GM19328 (cell line): ENCODE measurements around the gene TCF20.

Source experiments
- ATAC-seq: cut with Tn5 transposase; IDR thresholded peaks from one replicate; pipeline ENCODE4 v1.9.1; 2021; ENCODE audit warnings: mild to moderate bottlenecking, moderate library complexity; ENCODE audit not compliant: unreplicated experiment

Gene TCF20

DNA sequence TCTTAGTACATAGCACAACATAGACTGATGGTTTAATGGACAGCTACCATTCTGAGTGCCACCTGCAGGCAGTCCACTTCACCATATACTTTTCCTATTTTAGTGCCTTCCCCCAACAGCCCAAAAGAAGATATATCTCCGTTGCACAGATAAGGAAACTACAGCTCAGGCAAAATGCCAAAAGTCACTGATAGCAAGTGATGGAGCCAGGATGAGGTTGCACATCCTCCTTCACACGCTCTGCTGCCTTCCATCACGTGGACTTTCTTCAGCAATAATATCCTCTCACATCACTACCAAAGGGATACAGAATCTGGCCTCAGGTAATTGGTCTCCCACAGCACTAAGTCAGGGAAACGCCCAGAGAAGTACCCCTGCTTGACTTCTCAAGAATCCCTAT lies 7.5 kb downstream of the TCF20 start:
- ATAC-seq = no peak

DNA sequence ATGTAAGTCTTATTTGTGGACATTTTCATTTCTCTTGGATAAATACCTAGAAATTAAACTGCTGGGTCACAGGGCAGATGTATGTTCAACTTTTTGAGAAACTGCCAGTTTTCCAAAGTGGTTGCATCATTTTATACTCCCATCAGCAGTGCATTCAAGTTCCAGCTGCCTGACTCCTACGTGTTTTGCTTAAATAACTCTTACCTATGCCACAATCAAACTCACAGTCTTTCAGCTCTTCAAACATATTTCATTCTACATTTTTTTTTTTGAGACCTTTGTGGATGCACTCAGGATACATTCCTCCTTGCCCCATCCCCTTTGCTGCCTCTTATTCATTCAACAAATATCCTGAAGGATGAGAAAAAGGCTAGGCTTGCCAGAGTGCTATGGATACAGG lies 9.2 kb downstream of the TCF20 start:
- no peak for ATAC-seq

DNA sequence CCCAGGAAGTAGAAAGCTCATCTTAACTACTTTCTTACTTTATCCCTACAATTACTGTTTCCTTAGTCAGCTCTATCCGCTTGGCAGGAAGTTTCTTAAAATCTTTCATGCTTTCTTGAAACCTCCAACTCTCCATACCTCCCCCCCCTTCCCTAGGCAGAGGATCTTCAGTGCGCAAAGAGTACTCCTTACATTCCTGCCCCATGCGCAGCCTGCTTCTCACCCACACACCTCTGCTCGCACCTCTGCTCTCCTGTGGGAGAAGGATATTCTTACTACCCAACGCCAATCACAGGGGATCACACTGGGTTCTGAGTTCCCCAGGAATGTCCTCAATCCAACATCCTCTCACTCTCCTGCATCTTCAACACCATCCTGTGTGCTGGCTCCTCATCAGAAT lies 12.3 kb downstream of the TCF20 start:
- ATAC-seq = no peak

DNA sequence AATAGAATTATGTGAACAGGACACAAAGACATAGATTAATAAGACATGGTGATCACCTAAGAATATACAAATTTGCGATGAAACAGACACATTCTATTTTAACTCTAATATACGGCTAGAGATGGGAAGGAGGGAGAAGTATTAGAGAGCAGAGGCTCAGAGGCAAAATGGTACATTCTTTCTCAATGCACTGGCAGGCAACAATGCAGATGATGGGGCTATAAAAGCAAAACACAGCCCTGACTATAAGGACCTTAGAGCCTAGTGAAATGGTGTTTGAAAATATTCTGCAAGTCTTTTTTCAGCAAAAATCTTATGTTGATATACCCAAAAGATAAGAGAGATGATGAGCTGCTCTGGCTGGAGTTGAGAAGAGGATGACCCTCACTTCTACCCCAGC lies 13.1 kb downstream of the TCF20 start:
- no peak for ATAC-seq

DNA sequence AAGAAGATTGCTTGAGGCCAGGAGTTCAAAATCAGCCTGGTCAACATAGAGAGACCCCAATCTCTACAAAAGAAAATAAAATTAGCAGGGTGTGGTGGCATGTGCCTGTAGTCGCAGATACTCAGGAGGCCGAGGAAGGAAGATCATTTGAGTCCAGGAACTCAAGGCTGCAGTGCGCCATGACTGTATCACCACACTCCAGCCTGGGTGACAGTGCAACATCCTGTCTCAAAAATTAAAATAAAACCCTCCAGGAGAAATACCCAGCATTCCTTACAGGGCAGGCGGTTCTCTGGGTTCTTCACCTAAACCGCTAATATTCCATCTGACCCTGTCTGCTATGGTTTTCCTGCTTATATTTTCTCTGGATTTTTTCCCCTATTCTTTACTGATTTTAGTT lies 13.5 kb downstream of the TCF20 start:
- ATAC-seq = no peak

DNA sequence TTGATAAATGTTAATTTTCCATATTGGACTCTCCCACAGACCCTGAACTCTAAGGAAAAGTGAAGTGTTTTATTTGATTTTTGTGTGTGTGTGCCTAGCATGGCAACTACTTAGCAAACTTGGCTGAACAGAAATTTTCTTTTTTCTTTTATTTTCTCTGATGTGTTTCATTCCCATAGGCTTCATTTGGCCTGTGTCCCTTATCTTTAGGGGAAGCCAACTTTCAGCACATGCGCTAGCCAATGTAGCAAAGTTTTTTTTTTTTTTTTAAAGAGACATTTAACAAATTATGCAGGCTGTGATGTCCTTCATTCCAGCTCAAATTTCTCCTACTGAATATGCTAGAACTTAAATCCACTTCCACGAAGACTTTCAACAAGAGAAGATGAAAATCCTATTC lies 14.2 kb downstream of the TCF20 start:
- no peak for ATAC-seq

DNA sequence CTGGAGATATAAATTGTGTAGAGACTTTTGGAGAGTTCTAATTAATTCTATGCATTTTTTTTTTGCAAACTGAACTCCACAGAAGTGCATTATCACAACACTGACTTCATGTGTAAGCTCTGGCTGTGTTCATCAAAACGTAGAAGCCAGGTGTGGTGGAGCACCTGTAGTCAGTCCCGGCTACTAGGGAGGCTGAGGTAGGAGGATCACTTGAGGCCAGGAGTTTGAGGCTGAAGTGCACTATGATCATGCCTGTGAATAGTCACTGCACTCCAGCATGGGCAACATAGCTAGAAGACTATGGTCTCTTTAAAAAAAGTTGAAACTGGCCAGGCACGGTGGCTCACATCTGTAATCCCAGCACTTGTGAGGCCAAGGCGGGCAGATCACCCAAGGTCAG lies 20.6 kb downstream of the TCF20 start:
- ATAC-seq = no peak

DNA sequence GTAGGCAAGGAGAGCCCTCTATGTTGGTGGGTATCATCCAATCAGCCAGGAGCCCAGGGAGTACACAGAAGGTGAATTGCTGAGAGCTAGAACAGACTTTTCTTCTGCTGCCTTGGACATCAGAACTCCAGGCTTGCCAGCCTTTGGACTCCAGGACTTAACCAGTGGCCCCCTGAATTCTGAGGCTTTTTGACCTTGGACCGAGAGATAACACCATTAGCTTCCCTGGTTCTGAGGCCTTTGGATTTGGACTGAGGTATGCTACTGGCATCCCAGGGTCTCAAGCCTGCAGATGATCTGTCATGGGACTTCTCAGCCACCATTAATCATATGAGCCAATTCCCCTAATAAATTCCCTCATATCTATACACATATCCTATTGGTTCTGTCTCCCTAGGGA lies 21.5 kb downstream of the TCF20 start:
- no peak for ATAC-seq

DNA sequence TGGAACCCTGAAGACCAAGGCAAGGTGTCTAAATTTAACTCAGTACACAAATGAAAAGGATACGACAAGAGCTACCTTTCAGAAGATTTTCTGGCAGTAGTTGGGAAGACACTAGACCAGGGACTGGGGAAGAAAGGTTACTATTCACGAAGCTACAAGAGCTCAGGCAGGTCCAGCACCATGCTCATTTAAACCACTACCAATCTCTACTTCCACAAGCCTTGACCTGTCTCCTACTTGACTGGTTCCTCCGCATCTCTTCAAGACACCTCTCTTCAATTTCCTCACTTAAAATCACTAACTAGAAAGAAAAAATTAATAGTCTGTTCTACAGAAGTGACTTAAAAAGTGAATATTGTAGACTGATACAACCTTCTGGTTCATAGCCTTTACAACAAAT lies 22.9 kb downstream of the TCF20 start:
- no peak for ATAC-seq

DNA sequence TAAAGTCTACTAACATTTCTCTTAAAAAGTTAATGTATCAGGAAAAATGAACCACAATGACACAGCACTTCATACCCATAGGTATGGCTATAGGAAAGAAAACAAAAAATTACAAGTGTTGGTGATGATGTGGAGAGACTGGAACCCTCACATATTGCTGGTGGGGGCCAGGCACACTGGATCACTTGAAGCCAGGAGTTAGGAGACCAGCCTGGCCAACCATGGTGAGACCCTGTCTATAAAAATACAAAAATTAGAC lies 26.7 kb downstream of the TCF20 start:
- ATAC-seq = no peak

DNA sequence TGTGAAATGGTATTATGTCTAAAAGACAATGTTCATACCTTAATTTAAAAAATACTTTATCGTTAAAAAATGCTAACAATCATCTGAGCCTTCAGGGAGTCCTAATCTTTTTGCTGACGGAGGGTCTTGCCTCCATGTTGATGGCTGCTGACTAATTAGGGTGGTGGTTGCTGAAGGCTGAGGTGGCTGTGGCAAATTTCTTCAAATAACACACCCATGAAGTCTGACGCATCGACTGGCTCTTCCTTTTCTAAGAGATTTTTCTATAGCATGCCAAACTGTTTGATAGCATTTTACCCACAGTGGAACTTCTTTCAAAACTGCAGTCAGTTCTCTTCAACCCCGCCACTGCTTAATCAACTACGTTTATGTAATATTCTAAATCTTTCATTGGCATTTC lies 33.6 kb downstream of the TCF20 start:
- ATAC-seq = no peak

DNA sequence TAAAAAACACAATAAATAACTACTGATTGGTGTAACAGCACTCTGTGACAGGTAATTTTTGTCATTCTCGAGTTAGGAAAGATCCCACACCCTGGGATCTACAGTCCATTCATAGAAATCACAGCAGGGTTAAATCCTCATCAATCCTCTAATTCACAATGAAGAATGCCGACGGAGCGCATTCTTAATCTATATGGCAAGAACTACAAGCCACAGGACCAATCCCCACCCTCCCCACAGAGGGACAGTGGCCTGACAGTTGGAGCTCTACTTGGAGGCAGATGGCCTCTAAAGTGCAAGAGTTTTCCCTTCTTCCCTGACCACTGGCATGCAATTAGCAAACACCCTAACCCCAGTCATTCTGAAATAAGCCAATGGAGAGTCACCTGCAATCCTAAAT lies 34.2 kb downstream of the TCF20 start:
- ATAC-seq = no peak

DNA sequence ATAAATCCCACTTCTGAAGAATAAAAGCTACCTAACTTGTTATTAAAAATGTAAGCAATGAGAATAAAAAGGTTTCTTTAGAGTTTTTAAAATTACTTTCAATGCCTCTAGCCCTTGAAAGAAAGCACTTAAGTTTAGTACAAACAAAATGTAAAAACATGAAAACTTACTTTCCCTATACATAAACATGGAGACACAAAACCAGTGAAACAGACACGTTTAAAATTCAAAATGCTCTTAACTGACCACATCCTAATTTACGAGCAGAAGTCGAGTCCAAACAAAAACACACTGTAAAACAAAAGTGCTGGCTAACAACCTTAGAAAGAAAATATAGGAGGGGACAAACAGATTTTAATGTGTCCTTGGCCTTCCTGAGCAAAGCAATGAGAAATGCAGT lies 36.6 kb downstream of the TCF20 start:
- no peak for ATAC-seq

DNA sequence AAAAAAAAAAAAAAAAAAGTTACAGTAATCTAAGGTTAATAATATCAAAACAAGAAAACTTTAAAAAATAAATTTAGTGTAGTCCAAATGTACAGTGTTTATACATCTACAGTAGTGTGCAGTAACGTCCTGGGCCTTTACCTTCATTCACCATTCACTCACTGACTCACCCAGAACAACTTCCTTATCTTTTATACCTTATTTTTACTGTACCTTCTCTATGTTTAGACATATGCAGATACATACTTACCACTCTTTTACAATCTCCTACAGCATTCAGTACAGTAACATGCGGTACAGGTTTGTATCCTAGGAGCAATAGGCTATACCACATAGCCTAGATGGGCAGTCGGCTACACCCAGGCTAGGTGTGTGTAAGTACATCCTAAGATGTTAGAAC lies 38.5 kb downstream of the TCF20 start:
- no peak for ATAC-seq

DNA sequence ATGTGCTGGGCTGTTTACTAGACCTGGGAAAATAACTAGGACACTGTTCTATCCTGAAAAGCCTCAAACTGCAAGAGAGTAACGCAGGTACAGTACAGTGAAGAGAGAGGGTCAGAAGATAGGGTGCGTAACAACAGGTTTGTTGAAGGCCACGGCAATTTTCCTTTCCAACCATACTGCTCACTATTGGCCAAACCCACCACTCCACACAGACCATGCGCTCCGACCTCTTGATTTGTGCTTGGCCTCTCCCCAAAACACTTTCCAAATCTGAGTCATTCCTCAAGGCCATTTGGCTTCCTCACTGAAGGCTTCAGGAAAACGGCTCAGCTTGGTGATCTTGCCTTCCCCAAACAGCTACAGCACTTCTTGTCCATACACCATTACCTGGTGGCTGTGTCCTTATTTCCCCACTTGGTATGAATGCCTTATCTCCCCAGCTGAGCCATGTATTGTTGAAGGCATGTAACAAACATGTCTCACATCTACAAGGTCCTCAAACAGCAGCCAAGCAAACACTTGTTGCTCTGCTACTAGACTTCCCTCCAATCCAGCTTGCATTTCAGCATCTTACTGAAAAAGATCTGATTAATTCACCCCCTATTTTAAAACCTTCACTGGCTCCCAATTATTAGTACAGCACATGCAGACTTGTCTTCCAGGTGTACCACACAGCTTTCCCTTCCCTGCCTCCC lies 40.9 kb downstream of the TCF20 start:
- no peak for ATAC-seq

DNA sequence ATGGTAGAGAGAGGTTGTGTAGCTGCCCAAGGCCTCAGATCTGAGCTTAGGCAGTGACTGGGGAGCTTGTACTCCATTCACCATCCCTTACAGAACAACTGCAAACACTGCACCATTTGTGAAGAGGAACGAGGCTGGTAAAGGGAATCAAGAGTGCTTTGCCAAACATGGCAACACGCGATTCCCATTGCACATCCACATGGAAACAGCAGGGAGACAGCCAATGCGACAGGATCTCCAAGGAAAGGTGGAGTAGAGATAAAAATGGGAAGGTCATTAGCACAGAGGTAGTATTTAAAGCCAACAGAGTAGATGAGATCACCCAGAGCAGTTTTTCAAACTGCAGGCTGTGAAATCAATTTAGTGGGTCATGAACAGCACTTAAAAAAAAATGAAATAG lies 42.0 kb downstream of the TCF20 start:
- ATAC-seq = no peak

DNA sequence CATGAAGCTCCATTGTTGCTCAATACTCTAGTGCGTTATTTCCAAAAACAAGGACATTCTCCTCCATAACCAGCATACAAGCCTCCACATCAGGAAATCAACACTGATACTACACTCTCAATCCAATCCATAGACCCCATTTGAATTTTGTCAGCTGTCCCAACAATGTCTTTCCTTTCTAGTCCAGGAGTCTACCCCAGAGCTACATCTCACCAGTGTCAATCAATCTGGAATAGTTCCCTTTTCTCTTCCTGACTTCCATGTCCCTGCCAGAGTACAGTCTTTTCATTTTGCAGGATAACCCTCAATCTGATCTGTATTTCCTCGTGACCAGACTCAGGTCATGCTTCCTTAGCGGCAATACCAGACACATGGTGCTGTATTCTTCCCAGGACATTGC lies 43.0 kb downstream of the TCF20 start:
- no peak for ATAC-seq

DNA sequence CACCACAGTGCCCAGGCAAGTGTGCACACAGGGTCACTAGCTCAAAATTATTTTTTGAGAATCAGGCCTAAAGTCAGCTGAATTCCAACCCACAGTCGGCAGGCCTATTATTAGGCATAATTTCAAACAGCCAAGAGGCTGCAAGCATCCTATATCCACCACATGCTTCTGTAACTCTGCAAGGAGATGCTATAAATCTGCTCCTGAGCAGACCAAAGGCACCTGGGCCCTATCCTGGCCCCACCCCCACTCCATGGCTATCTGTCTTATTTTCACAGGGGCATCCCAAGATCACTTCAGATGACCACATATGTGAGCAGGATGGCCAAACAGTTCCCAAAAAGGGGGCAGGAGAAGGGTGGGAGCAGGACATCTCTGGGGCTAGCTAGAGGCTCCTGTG lies 44.6 kb downstream of the TCF20 start:
- no peak for ATAC-seq

DNA sequence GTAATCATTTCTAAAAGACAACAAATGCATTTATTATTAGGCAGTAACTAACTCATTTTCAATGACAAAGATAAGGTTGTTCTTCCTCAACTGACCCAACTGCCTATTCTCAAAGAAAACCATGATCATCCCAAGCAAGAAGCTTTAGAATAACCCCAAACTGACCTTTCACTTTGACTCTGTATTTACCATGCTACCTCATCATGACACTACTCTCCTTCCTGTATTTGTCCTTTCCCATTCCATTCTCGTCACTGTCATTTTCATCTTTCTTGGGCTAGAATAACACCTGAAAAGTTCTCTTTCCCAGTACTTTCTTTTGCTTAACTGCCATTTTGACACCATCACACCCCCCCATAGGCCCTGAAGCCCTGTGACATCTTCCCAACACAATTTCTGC lies 48.3 kb downstream of the TCF20 start:
- no peak for ATAC-seq
